Measurements from ENCODE around the gene COL6A5. TPM values are rescaled to one million over a fixed set of nuclear protein-coding genes. Genes with fewer than 3 reads are reported as not detected.

The COL6A5 gene
- total and polyA plus RNA-seq, 9 of the 15 experiments (the other 6 are each of a cell fraction or from before 2014, with no cell fraction given), result 1.5 to 9.7 (median 5.6) TPM

DNA sequence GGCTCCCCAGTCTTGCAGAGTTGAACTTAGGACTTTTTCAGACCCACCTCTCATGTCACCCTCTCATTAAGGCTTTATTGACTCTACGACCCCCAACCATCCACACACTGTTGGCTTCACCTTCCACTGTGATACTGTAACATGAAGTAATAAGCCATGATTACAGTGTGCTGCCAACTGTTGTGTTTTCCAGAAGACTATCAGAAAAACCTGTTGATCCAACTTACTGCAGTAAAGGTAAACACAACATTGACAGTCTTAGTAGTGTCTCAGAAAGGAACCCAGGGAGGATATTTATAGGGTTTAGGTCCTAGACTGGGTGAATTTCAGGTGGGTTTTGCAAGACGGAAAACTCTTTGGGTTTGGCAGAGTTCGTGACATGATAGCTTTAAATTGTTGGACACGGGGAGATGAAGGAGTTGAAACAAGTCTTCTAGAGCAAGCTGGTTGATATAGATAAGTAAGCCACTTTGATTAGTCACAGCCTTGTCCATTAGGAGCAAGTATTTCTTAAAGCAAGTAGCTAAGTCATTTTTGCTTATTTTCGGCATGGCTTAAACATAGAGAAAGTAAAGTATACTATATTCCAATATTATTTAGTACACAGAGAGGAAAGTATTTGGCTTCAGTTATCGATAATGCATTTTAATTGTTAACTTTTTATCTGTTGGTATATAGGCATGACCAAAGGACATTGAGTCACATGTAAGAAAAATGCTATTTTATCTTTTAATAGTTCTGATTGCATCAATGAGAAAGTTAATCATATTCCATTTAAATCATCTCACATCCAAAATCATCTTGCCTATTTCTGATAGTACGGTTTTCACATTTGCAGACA, 2.4 kb upstream of the COL6A5 start (continued):
- TF ChIP-seq GABPA (tag; conservative IDR thresholded peaks at IDR 0.05; ENCODE audit: low read depth) (no peak), NR3C1 (CRISPR knock-in tag; IDR thresholded peaks at IDR 0.05) (no peak), RBM39 (optimal IDR thresholded peaks at IDR 0.05; ENCODE audit: low read depth, low read length) (no peak), ZNF316 (IDR thresholded peaks at IDR 0.05) (peak; percentile 72), PCBP2 (IDR thresholded peaks at IDR 0.05; ENCODE audit: low read depth, low read length, poor library complexity, severe bottlenecking) (no peak), NFYB (IDR thresholded peaks at IDR 0.05; ENCODE audit: extremely low read depth, insufficient read length) (no peak), KLF1 (tag; IDR thresholded peaks at IDR 0.05) (no peak), NCOA2 (IDR thresholded peaks at IDR 0.05; ENCODE audit: partially characterized antibody in 2 of 2) (no peak), ZNF121 (CRISPR knock-in tag; conservative IDR thresholded peaks at IDR 0.05) (no peak), NCOR1 (IDR thresholded peaks at IDR 0.05) (peak; percentile 80), SMARCC2 (IDR thresholded peaks at IDR 0.05; ENCODE audit: low read depth) (peak; percentile 91), DMBX1 (CRISPR knock-in tag; IDR thresholded peaks at IDR 0.05; ENCODE audit: borderline replicate concordance) (no peak), KLF16 (IDR thresholded peaks at IDR 0.05) (peak; percentile 45; the same call in 1 of the 2 replicates), MED1 (CRISPR knock-in tag; IDR thresholded peaks at IDR 0.05; ENCODE audit: borderline replicate concordance) (no peak), ZNF197 (CRISPR knock-in tag; IDR thresholded peaks at IDR 0.05; ENCODE audit: low read depth) (no peak; the same call in 1 of the 2 replicates), PHB (CRISPR knock-in tag; IDR thresholded peaks at IDR 0.05) (no peak), FUS (optimal IDR thresholded peaks at IDR 0.05; ENCODE audit: low read depth, low read length) (no peak), MTA3 (IDR thresholded peaks at IDR 0.05; ENCODE audit: borderline replicate concordance) (no peak), SMARCA5 (IDR thresholded peaks at IDR 0.05) (no peak)
- TF ChIP-seq, protein P1, sequence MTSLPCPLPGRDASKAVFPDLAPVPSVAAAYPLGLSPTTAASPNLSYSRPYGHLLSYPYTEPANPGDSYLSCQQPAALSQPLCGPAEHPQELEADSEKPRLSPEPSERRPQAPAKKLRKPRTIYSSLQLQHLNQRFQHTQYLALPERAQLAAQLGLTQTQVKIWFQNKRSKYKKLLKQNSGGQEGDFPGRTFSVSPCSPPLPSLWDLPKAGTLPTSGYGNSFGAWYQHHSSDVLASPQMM (CRISPR knock-in tag; IDR thresholded peaks at IDR 0.05), result no peak
- TF ChIP-seq, protein P2, sequence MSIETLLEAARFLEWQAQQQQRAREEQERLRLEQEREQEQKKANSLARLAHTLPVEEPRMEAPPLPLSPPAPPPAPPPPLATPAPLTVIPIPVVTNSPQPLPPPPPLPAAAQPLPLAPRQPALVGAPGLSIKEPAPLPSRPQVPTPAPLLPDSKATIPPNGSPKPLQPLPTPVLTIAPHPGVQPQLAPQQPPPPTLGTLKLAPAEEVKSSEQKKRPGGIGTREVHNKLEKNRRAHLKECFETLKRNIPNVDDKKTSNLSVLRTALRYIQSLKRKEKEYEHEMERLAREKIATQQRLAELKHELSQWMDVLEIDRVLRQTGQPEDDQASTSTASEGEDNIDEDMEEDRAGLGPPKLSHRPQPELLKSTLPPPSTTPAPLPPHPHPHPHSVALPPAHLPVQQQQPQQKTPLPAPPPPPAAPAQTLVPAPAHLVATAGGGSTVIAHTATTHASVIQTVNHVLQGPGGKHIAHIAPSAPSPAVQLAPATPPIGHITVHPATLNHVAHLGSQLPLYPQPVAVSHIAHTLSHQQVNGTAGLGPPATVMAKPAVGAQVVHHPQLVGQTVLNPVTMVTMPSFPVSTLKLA (conservative IDR thresholded peaks at IDR 0.05), result 0 out of 4 replicates have a peak, but pooled peaks of 1 of the 2 experiments have one; percentile 16
- TF ChIP-seq, protein P3, sequence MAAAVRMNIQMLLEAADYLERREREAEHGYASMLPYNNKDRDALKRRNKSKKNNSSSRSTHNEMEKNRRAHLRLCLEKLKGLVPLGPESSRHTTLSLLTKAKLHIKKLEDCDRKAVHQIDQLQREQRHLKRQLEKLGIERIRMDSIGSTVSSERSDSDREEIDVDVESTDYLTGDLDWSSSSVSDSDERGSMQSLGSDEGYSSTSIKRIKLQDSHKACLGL (CRISPR knock-in tag; IDR thresholded peaks at IDR 0.05; ENCODE audit: borderline replicate concordance, poor library complexity, severe bottlenecking), result no peak
- TF ChIP-seq, protein P4, sequence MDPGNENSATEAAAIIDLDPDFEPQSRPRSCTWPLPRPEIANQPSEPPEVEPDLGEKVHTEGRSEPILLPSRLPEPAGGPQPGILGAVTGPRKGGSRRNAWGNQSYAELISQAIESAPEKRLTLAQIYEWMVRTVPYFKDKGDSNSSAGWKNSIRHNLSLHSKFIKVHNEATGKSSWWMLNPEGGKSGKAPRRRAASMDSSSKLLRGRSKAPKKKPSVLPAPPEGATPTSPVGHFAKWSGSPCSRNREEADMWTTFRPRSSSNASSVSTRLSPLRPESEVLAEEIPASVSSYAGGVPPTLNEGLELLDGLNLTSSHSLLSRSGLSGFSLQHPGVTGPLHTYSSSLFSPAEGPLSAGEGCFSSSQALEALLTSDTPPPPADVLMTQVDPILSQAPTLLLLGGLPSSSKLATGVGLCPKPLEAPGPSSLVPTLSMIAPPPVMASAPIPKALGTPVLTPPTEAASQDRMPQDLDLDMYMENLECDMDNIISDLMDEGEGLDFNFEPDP (CRISPR knock-in tag; IDR thresholded peaks at IDR 0.05), result no peak
- TF ChIP-seq, protein P5, sequence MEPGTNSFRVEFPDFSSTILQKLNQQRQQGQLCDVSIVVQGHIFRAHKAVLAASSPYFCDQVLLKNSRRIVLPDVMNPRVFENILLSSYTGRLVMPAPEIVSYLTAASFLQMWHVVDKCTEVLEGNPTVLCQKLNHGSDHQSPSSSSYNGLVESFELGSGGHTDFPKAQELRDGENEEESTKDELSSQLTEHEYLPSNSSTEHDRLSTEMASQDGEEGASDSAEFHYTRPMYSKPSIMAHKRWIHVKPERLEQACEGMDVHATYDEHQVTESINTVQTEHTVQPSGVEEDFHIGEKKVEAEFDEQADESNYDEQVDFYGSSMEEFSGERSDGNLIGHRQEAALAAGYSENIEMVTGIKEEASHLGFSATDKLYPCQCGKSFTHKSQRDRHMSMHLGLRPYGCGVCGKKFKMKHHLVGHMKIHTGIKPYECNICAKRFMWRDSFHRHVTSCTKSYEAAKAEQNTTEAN (CRISPR knock-in tag; IDR thresholded peaks at IDR 0.05), result no peak

Measured in K562 (cell line).